ENCODE results near the gene ACTL6B.

- TF ChIP-seq CTCF (conservative IDR thresholded peaks at IDR 0.05 in 1 of 2, IDR thresholded peaks at IDR 0.05 in 1 of 2; ENCODE audit: extremely low read depth in 1 of 2, insufficient read depth in 1 of 2, low read depth in 1 of 2, low read length in 2 of 2): no peak
- no peak for TF ChIP-seq EZH2 (IDR thresholded peaks at IDR 0.05; ENCODE audit: borderline replicate concordance, low read length)
These were observed 30.2 kb downstream of the ACTL6B start for GRCh38 chr7:100626055-100626454.

All from mammary epithelial cell (primary cell).